MM.1S (cell line): ENCODE data around the gene MB.

ENCODE experiments used
- DNase-seq: peaks from one replicate; pipeline ENCODE4 v3.0.0-alpha.2; 2015
- H2AFZ ChIP-seq: fragments of 300-600 bp; sonication (generic); 2 replicates; pipeline ENCODE4 v1.6.0; 2016; ENCODE audit warnings: antibody characterized with exemption, low read length
- H3F3A ChIP-seq: fragments of 300-600 bp; sonication (generic); 2 replicates; pipeline ENCODE4 v1.6.1; 2016; ENCODE audit warnings: mild to moderate bottlenecking, antibody characterized with exemption, low read length, moderate library complexity, mixed read lengths; ENCODE audit not compliant: insufficient read depth
- H3K27ac ChIP-seq: fragments of 300-600 bp; sonication (generic); 2 replicates; pipeline ENCODE4 v1.5.1; 2016; ENCODE audit warnings: mild to moderate bottlenecking, low read length
- H3K27me3 ChIP-seq: fragments of 300-600 bp; sonication (generic); replicated peaks from 2 replicates; pipeline ENCODE4 v1.6.0; 2016; ENCODE audit warnings: low read length; ENCODE audit not compliant: insufficient read depth
- H3K36me3 ChIP-seq: fragments of 300-600 bp; sonication (generic); replicated peaks from 2 replicates; pipeline ENCODE4 v1.6.1; 2016; ENCODE audit warnings: mild to moderate bottlenecking, low read length, mixed read lengths; ENCODE audit not compliant: insufficient read depth
- H3K4me1 ChIP-seq: fragments of 300-600 bp; sonication (generic); 2 replicates; pipeline ENCODE4 v1.6.1; 2016; ENCODE audit warnings: low read length, mixed read lengths
- H3K4me2 ChIP-seq: fragments of 300-600 bp; sonication (generic); 2 replicates; pipeline ENCODE4 v1.6.0; 2016; ENCODE audit warnings: low read depth, low read length
- H3K4me3 ChIP-seq: fragments of 300-600 bp; sonication (generic); 2 replicates; pipeline ENCODE4 v1.5.1; 2016; ENCODE audit warnings: low read length, mixed read lengths
- H3K79me2 ChIP-seq: fragments of 300-600 bp; sonication (generic); 2 replicates; pipeline ENCODE4 v1.6.1; 2016; ENCODE audit warnings: mixed run types, low read length, mixed read lengths
- H3K9ac ChIP-seq: fragments of 300-600 bp; sonication (generic); 2 replicates; pipeline ENCODE4 v1.6.1; 2016; ENCODE audit warnings: low read length, mixed read lengths
- H3K9me2 ChIP-seq: fragments of 300-600 bp; sonication (generic); replicated peaks from 2 replicates; pipeline ENCODE4 v1.6.1; 2016; ENCODE audit warnings: mild to moderate bottlenecking, low read length, mixed read lengths; ENCODE audit not compliant: insufficient read depth
- H3K9me3 ChIP-seq: fragments of 300-600 bp; sonication (generic); replicated peaks from 2 replicates; pipeline ENCODE4 v1.6.1; 2016; ENCODE audit warnings: mild to moderate bottlenecking, low read length, mixed read lengths; ENCODE audit not compliant: insufficient read depth
- H4K20me1 ChIP-seq: fragments of 300-600 bp; sonication (generic); 2 replicates; pipeline ENCODE4 v1.6.1; 2016; ENCODE audit warnings: mild to moderate bottlenecking, low read length, moderate library complexity, mixed read lengths; ENCODE audit not compliant: insufficient read depth
- EZH2 ChIP-seq: fragments of 300-600 bp; sonication (generic); optimal IDR thresholded peaks from 2 replicates; pipeline ENCODE3; 2017; ENCODE audit warnings: low read depth, mild to moderate bottlenecking, antibody characterized with exemption, low read length, mixed read lengths
- EZH2phosphoT487 ChIP-seq: fragments of 300-600 bp; sonication (generic); IDR thresholded peaks from 2 replicates; pipeline ENCODE4 v1.6.1; 2018; ENCODE audit warnings: antibody characterized with exemption, low read length
- TF ChIP-seq, protein P1 (sequence below): fragments of 300-600 bp; sonication (generic); IDR thresholded peaks from 2 replicates; pipeline ENCODE4 v1.5.1; 2016; ENCODE audit warnings: antibody characterized with exemption, low read length, mixed read lengths

Gene MB

GRCh38 chr22:35610741-35611140 lies 6.4 kb downstream of the MB start:
- Histone ChIP-seq H4K20me1 (no peaks in the 10 kb centered on the region), H3K9ac (no peak overlapping the region), H3K4me1 (peaks cover 14% of the 10 kb centered on the region), H3K9me3 (no peaks in the 10 kb centered on the region), H3K9me2 (no peaks in the 10 kb centered on the region), H3K4me3 (no peak overlapping the region), H3F3A (peaks cover 3% of the 10 kb centered on the region; the same call in 1 of the 2 replicates), H3K27ac (no peak overlapping the region), H3K79me2 (no peaks in the 10 kb centered on the region), H2AFZ (no peak overlapping the region), H3K36me3 (no peaks in the 10 kb centered on the region), H3K27me3 (no peaks in the 10 kb centered on the region), H3K4me2 (no peak overlapping the region)
- TF ChIP-seq, protein P1, sequence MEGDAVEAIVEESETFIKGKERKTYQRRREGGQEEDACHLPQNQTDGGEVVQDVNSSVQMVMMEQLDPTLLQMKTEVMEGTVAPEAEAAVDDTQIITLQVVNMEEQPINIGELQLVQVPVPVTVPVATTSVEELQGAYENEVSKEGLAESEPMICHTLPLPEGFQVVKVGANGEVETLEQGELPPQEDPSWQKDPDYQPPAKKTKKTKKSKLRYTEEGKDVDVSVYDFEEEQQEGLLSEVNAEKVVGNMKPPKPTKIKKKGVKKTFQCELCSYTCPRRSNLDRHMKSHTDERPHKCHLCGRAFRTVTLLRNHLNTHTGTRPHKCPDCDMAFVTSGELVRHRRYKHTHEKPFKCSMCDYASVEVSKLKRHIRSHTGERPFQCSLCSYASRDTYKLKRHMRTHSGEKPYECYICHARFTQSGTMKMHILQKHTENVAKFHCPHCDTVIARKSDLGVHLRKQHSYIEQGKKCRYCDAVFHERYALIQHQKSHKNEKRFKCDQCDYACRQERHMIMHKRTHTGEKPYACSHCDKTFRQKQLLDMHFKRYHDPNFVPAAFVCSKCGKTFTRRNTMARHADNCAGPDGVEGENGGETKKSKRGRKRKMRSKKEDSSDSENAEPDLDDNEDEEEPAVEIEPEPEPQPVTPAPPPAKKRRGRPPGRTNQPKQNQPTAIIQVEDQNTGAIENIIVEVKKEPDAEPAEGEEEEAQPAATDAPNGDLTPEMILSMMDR = no peak
- TF ChIP-seq EZH2phosphoT487 (no peak), EZH2 (no peak)
- DNase-seq = no peak

DNA sequence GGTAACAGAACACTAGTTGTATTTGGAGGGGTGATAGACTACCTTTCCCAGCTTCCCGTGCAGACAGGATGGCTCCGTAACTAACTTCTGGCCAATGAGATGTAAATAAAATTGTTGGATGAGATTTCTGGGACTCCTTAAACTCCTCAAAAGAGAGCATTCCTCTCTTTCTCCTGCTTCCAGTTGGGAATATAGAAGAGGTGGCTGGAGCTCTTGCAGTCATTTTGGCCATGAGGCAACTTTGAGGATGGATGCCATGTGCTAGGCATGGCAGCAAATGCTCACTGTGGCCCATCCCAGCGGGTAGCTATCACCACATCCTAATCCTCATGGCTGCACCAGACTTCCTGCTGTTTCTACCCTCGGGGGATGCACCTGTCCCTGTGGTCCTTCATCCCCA lies 7.4 kb downstream of the MB start:
- H3K4me3 ChIP-seq = no peak overlapping the region
- no peaks in the 10 kb centered on the region for H4K20me1 ChIP-seq
- no peak overlapping the region for H3K4me2 ChIP-seq
- H3F3A ChIP-seq = peaks cover 3% of the 10 kb centered on the region; the same call in 1 of the 2 replicates
- no peak overlapping the region for H2AFZ ChIP-seq
- no peaks in the 10 kb centered on the region for H3K79me2 ChIP-seq
- H3K27ac ChIP-seq = no peak overlapping the region
- no peaks in the 10 kb centered on the region for H3K9me2 ChIP-seq
- H3K9me3 ChIP-seq = no peaks in the 10 kb centered on the region
- no peak for DNase-seq
- 0 out of 2 replicates have a peak, but pooled peaks cover 4% of the 10 kb centered on the region for H3K27me3 ChIP-seq
- H3K4me1 ChIP-seq = peaks cover 14% of the 10 kb centered on the region
- no peak overlapping the region for H3K9ac ChIP-seq
- TF ChIP-seq EZH2 (no peak), EZH2phosphoT487 (no peak)
- TF ChIP-seq, protein P1 = no peak
- no peaks in the 10 kb centered on the region for H3K36me3 ChIP-seq

DNA sequence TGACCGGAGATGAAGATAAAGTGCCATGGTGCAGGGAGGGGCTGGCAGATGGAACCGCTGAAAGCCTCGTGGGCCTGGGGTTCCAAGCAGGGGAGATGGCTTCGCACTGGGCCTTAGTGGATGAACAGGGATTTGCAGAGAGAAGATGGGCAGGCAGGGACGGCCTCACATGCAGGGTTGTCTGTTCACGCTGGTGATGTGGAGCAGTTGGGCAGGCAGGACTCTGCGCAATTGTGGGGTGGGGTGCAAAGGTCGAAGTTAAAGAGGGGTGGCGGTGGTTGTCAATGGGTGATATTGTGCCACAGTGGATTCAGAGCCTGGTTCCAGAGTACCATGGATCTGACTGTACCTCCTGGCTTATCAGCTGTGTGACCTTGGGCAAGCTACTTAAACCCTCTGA lies 7.9 kb downstream of the MB start:
- Histone ChIP-seq H3K4me3 (no peak overlapping the region), H3K4me1 (peaks cover 14% of the 10 kb centered on the region), H3K27ac (no peak overlapping the region), H3K9me2 (no peaks in the 10 kb centered on the region), H3K9me3 (no peaks in the 10 kb centered on the region), H3K36me3 (no peaks in the 10 kb centered on the region), H3K4me2 (no peak overlapping the region), H3K9ac (no peak overlapping the region), H4K20me1 (no peaks in the 10 kb centered on the region), H3K79me2 (no peaks in the 10 kb centered on the region), H2AFZ (no peak overlapping the region), H3F3A (peaks cover 3% of the 10 kb centered on the region; the same call in 1 of the 2 replicates), H3K27me3 (0 out of 2 replicates have a peak, but pooled peaks cover 4% of the 10 kb centered on the region)
- DNase-seq = no peak
- TF ChIP-seq EZH2 (no peak), EZH2phosphoT487 (no peak)
- TF ChIP-seq, protein P1 = no peak
